DOHH2 (cell line): ENCODE results near the gene KIF3C.

Experiments used
- H3F3A ChIP-seq: fragments of 200-600 bp; sonication (generic), shearing (Covaris generic); 2 replicates; pipeline ENCODE4 v1.6.0; 2016; ENCODE audit warnings: antibody characterized with exemption, mild to moderate bottlenecking; ENCODE audit not compliant: control insufficient read depth, insufficient read depth
- H3K27ac ChIP-seq: fragments of 200-600 bp; sonication (generic); 2 replicates; pipeline ENCODE4 v1.5.1; 2014; ENCODE audit warnings: low read depth, mild to moderate bottlenecking, low read length, moderate library complexity
- H3K27me3 ChIP-seq: fragments of 200-600 bp; sonication (generic); 2 replicates; pipeline ENCODE4 v1.6.1; 2014; ENCODE audit warnings: mild to moderate bottlenecking, low read length, mixed read lengths; ENCODE audit not compliant: control insufficient read depth
- H3K36me3 ChIP-seq: fragments of 200-600 bp; sonication (generic); 2 replicates; pipeline ENCODE4 v1.6.1; 2014; ENCODE audit warnings: mild to moderate bottlenecking, low read length, moderate library complexity, mixed read lengths; ENCODE audit not compliant: control insufficient read depth
- H3K4me1 ChIP-seq: fragments of 200-600 bp; sonication (generic); 2 replicates; pipeline ENCODE4 v1.6.1; 2014; ENCODE audit warnings: mild to moderate bottlenecking, low read length, mixed read lengths; ENCODE audit not compliant: control insufficient read depth
- H3K4me2 ChIP-seq: fragments of 200-600 bp; sonication (generic); 2 replicates; pipeline ENCODE4 v1.6.0; 2014; ENCODE audit warnings: mild to moderate bottlenecking, low read length, moderate library complexity
- H3K4me3 ChIP-seq: fragments of 200-600 bp; sonication (generic); 2 replicates; pipeline ENCODE4 v1.5.1; 2014; ENCODE audit warnings: mild to moderate bottlenecking, low read length, mixed read lengths
- H3K79me2 ChIP-seq: fragments of 200-600 bp; sonication (generic); 2 replicates; pipeline ENCODE4 v1.6.1; 2014; ENCODE audit warnings: mild to moderate bottlenecking, low read length, mixed read lengths; ENCODE audit not compliant: control insufficient read depth
- H3K9me2 ChIP-seq: fragments of 200-600 bp; sonication (generic); replicated peaks from 2 replicates; pipeline ENCODE4 v1.6.1; 2014; ENCODE audit warnings: mild to moderate bottlenecking, low read length, mixed read lengths; ENCODE audit not compliant: control insufficient read depth
- H3K9me3 ChIP-seq: fragments of 200-600 bp; sonication (generic); 2 replicates; pipeline ENCODE4 v1.6.1; 2014; ENCODE audit warnings: antibody characterized with exemption, low read length, mixed read lengths; ENCODE audit not compliant: control insufficient read depth, insufficient read depth
- H4K20me1 ChIP-seq: fragments of 200-600 bp; sonication (generic); 2 replicates; pipeline ENCODE4 v1.6.0; 2014; ENCODE audit warnings: low read depth, mild to moderate bottlenecking, antibody characterized with exemption, low read length, moderate library complexity; ENCODE audit not compliant: control insufficient read depth, insufficient read depth
- CTCF ChIP-seq: fragments of 200-600 bp; sonication (generic); IDR thresholded peaks from one replicate; pipeline ENCODE4 v1.5.1; 2014; ENCODE audit warnings: antibody characterized with exemption, mild to moderate bottlenecking, low read depth, low read length; ENCODE audit not compliant: poor library complexity, severe bottlenecking
- EZH2phosphoT487 ChIP-seq: fragments of 200-600 bp; sonication (generic); IDR thresholded peaks from 2 replicates; pipeline ENCODE4 v1.6.1; 2017; ENCODE audit warnings: borderline replicate concordance, mild to moderate bottlenecking, antibody characterized with exemption, low read length, moderate library complexity, mixed read lengths

KIF3C gene

GRCh38 chr2:25954199-25954752, 28.0 kb downstream of the KIF3C start:
- Histone ChIP-seq H3K9me3 (no peaks in the 10 kb centered on the region), H3K27ac (no peak overlapping the region), H3K4me1 (no peaks in the 10 kb centered on the region), H3K9me2 (no peaks in the 10 kb centered on the region), H3K4me3 (no peak overlapping the region), H3K27me3 (no peaks in the 10 kb centered on the region), H4K20me1 (no peaks in the 10 kb centered on the region), H3K36me3 (no peaks in the 10 kb centered on the region), H3K4me2 (no peak overlapping the region), H3K79me2 (no peaks in the 10 kb centered on the region), H3F3A (no peaks in the 10 kb centered on the region)
- TF ChIP-seq CTCF (no peak), EZH2phosphoT487 (no peak)

- Histone ChIP-seq H3K4me3 (no peak overlapping the region), H3K27ac (no peak overlapping the region), H3K4me2 (peak overlapping the region; percentile 30), H3F3A (no peaks in the 10 kb centered on the region), H3K36me3 (no peaks in the 10 kb centered on the region), H3K9me3 (no peaks in the 10 kb centered on the region), H3K79me2 (no peaks in the 10 kb centered on the region), H4K20me1 (no peaks in the 10 kb centered on the region), H3K9me2 (no peaks in the 10 kb centered on the region), H3K27me3 (no peaks in the 10 kb centered on the region), H3K4me1 (no peaks in the 10 kb centered on the region)
- TF ChIP-seq CTCF (peak; percentile 93), EZH2phosphoT487 (no peak)
Measured at GRCh38 chr2:25951071-25951547, 31.2 kb downstream of the KIF3C start.

GRCh38 chr2:25948437-25948836, 33.9 kb downstream of the KIF3C start:
- Histone ChIP-seq H3K27ac (no peak overlapping the region), H3K4me1 (no peaks in the 10 kb centered on the region), H3K9me2 (no peaks in the 10 kb centered on the region), H3K4me3 (no peak overlapping the region), H3K4me2 (no peak overlapping the region), H3K36me3 (no peaks in the 10 kb centered on the region), H3K79me2 (no peaks in the 10 kb centered on the region), H3K27me3 (no peaks in the 10 kb centered on the region), H3F3A (no peaks in the 10 kb centered on the region), H3K9me3 (no peaks in the 10 kb centered on the region), H4K20me1 (no peaks in the 10 kb centered on the region)
- TF ChIP-seq EZH2phosphoT487 = no peak
- TF ChIP-seq CTCF = no peak

- H3K9me2 ChIP-seq = no peaks in the 10 kb centered on the region
- no peaks in the 10 kb centered on the region for H3K9me3 ChIP-seq
- H3F3A ChIP-seq = no peaks in the 10 kb centered on the region; the same call in 1 of the 2 replicates
- H3K79me2 ChIP-seq = no peaks in the 10 kb centered on the region
- TF ChIP-seq CTCF (no peak), EZH2phosphoT487 (no peak)
- no peaks in the 10 kb centered on the region for H4K20me1 ChIP-seq
- H3K27ac ChIP-seq = no peak overlapping the region
- no peaks in the 10 kb centered on the region for H3K27me3 ChIP-seq
- H3K4me3 ChIP-seq = no peak overlapping the region
- H3K4me2 ChIP-seq = no peak overlapping the region
- H3K36me3 ChIP-seq = no peaks in the 10 kb centered on the region
- no peaks in the 10 kb centered on the region for H3K4me1 ChIP-seq
Measured at GRCh38 chr2:25941042-25941441, 41.3 kb downstream of the KIF3C start.
